Liver (tissue), 3 donors: ENCODE data around the gene ANKRD10.

ENCODE experiments used
- EGR1 ChIP-seq, 2 donors: IDR thresholded peaks; 2 replicates each; pipeline ENCODE4 v1.6.1; 2016 to 2018; ENCODE audit warnings: antibody characterized with exemption in 2 of 2, low read depth in 2 of 2
- GABPA ChIP-seq, 2 donors: IDR thresholded peaks in 1 of 2; conservative IDR thresholded peaks in 1 of 2; 2 replicates each; pipeline ENCODE4 v1.6.1; 2016; ENCODE audit warnings: antibody characterized with exemption in 2 of 2, mild to moderate bottlenecking in 1 of 2, moderate library complexity in 1 of 2
- NR2F2 ChIP-seq: IDR thresholded peaks from 2 replicates; pipeline ENCODE4 v1.6.1; 2016; ENCODE audit warnings: antibody characterized with exemption
- RXRA ChIP-seq, 2 donors: IDR thresholded peaks; 2 replicates each; pipeline ENCODE4 v1.6.1; 2017 to 2018; ENCODE audit warnings: antibody characterized with exemption in 2 of 2, mild to moderate bottlenecking in 1 of 2
- TAF1 ChIP-seq: conservative IDR thresholded peaks from 2 replicates; pipeline ENCODE4 v1.6.1; 2016; ENCODE audit warnings: antibody characterized with exemption, mild to moderate bottlenecking
- TF ChIP-seq, protein P1 (sequence below): fragments of 150-350 bp; IDR thresholded peaks from 2 replicates; pipeline ENCODE4 v1.5.1; 2017; ENCODE audit warnings: improper control_type of control experiment, low read depth, low read length; ENCODE audit not compliant: missing input control
- TF ChIP-seq, protein P2 (sequence below): IDR thresholded peaks from 2 replicates; pipeline ENCODE4 v1.6.1; 2016; ENCODE audit warnings: antibody characterized with exemption, mild to moderate bottlenecking
- TF ChIP-seq, protein P3 (sequence below): IDR thresholded peaks from 2 replicates; pipeline ENCODE4 v1.6.1; 2016; ENCODE audit warnings: antibody characterized with exemption
- TF ChIP-seq, protein P4 (sequence below): IDR thresholded peaks from 2 replicates; pipeline ENCODE4 v1.6.1; 2016; ENCODE audit warnings: antibody characterized with exemption
- TF ChIP-seq, protein P5 (sequence below): IDR thresholded peaks from 2 replicates; pipeline ENCODE4 v1.6.1; 2016; ENCODE audit warnings: antibody characterized with exemption
- donor health status: healthy.
- donor health status: healthy.

DNA sequence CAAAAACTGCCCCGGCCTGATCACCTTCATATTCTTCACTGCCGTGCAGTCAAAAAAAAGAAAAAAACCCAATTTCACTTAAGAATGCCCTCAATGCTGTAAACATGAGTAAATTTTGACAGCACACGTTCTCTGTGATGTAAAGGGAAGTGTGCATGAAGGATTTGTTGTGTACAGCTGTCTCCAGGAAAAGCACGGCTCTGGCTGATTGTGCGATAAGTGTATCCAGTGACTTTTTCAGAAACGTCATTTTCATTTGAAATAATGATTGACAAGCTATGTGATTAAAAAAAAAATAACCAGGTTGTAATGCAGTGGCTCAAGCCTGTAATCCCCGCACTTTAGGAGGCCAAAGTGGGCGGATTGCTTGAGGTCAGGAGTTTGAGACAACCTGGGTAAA is 39.6 kb downstream of the ANKRD10 start:
- TF ChIP-seq, protein P1, sequence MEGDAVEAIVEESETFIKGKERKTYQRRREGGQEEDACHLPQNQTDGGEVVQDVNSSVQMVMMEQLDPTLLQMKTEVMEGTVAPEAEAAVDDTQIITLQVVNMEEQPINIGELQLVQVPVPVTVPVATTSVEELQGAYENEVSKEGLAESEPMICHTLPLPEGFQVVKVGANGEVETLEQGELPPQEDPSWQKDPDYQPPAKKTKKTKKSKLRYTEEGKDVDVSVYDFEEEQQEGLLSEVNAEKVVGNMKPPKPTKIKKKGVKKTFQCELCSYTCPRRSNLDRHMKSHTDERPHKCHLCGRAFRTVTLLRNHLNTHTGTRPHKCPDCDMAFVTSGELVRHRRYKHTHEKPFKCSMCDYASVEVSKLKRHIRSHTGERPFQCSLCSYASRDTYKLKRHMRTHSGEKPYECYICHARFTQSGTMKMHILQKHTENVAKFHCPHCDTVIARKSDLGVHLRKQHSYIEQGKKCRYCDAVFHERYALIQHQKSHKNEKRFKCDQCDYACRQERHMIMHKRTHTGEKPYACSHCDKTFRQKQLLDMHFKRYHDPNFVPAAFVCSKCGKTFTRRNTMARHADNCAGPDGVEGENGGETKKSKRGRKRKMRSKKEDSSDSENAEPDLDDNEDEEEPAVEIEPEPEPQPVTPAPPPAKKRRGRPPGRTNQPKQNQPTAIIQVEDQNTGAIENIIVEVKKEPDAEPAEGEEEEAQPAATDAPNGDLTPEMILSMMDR = no peak
- TF ChIP-seq, protein P2, sequence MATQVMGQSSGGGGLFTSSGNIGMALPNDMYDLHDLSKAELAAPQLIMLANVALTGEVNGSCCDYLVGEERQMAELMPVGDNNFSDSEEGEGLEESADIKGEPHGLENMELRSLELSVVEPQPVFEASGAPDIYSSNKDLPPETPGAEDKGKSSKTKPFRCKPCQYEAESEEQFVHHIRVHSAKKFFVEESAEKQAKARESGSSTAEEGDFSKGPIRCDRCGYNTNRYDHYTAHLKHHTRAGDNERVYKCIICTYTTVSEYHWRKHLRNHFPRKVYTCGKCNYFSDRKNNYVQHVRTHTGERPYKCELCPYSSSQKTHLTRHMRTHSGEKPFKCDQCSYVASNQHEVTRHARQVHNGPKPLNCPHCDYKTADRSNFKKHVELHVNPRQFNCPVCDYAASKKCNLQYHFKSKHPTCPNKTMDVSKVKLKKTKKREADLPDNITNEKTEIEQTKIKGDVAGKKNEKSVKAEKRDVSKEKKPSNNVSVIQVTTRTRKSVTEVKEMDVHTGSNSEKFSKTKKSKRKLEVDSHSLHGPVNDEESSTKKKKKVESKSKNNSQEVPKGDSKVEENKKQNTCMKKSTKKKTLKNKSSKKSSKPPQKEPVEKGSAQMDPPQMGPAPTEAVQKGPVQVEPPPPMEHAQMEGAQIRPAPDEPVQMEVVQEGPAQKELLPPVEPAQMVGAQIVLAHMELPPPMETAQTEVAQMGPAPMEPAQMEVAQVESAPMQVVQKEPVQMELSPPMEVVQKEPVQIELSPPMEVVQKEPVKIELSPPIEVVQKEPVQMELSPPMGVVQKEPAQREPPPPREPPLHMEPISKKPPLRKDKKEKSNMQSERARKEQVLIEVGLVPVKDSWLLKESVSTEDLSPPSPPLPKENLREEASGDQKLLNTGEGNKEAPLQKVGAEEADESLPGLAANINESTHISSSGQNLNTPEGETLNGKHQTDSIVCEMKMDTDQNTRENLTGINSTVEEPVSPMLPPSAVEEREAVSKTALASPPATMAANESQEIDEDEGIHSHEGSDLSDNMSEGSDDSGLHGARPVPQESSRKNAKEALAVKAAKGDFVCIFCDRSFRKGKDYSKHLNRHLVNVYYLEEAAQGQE = no peak
- TF ChIP-seq GABPA (IDR thresholded peaks at IDR 0.05 in 1 of 2, conservative IDR thresholded peaks at IDR 0.05 in 1 of 2) = no peak
- TF ChIP-seq, protein P3, sequence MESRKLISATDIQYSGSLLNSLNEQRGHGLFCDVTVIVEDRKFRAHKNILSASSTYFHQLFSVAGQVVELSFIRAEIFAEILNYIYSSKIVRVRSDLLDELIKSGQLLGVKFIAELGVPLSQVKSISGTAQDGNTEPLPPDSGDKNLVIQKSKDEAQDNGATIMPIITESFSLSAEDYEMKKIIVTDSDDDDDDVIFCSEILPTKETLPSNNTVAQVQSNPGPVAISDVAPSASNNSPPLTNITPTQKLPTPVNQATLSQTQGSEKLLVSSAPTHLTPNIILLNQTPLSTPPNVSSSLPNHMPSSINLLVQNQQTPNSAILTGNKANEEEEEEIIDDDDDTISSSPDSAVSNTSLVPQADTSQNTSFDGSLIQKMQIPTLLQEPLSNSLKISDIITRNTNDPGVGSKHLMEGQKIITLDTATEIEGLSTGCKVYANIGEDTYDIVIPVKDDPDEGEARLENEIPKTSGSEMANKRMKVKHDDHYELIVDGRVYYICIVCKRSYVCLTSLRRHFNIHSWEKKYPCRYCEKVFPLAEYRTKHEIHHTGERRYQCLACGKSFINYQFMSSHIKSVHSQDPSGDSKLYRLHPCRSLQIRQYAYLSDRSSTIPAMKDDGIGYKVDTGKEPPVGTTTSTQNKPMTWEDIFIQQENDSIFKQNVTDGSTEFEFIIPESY = no peak
- no peak for TF ChIP-seq NR2F2
- TF ChIP-seq, protein P4, sequence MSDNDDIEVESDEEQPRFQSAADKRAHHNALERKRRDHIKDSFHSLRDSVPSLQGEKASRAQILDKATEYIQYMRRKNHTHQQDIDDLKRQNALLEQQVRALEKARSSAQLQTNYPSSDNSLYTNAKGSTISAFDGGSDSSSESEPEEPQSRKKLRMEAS = no peak
- TF ChIP-seq, protein P5, sequence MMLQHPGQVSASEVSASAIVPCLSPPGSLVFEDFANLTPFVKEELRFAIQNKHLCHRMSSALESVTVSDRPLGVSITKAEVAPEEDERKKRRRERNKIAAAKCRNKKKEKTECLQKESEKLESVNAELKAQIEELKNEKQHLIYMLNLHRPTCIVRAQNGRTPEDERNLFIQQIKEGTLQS = no peak
- TF ChIP-seq RXRA (IDR thresholded peaks at IDR 0.05) = no peak
- no peak for TF ChIP-seq TAF1
- no peak for TF ChIP-seq EGR1 (IDR thresholded peaks at IDR 0.05; ENCODE audit: low read depth in 2 of 2)
